GM12875 (cell line): ENCODE results near the gene INTS6.

Experiments used
- H3K4me3 ChIP-seq: one replicate; pipeline ENCODE4 v1.5.1; 2011; ENCODE audit warnings: low read depth, low read length, control low read depth
- CTCF ChIP-seq: IDR thresholded peaks from 2 replicates; pipeline ENCODE4 v1.5.1; 2011; ENCODE audit warnings: low read depth, mild to moderate bottlenecking, control low read depth, inconsistent platforms, low read length, moderate library complexity, borderline replicate concordance; ENCODE audit not compliant: insufficient read depth

Gene INTS6

GRCh38 chr13:51495316-51495715 lies 42.5 kb upstream of the INTS6 start:
- TF ChIP-seq CTCF: no peak
- no peak overlapping the region for H3K4me3 ChIP-seq

- no peak for TF ChIP-seq CTCF
- H3K4me3 ChIP-seq: no peak overlapping the region
Observed at GRCh38 chr13:51494156-51494555, 41.3 kb upstream of the INTS6 start.

GRCh38 chr13:51488212-51488611 lies 35.4 kb upstream of the INTS6 start:
- no peak overlapping the region for H3K4me3 ChIP-seq
- no peak for TF ChIP-seq CTCF

- TF ChIP-seq CTCF: no peak
- no peak overlapping the region for H3K4me3 ChIP-seq
Observed at GRCh38 chr13:51481656-51482055, 28.8 kb upstream of the INTS6 start.

- TF ChIP-seq CTCF: no peak
- no peak overlapping the region for H3K4me3 ChIP-seq
Observed at GRCh38 chr13:51479199-51479523, 26.3 kb upstream of the INTS6 start.

- H3K4me3 ChIP-seq: no peak overlapping the region
- no peak for TF ChIP-seq CTCF
Observed at GRCh38 chr13:51478418-51479198, 25.8 kb upstream of the INTS6 start.

- TF ChIP-seq CTCF: no peak
- no peak overlapping the region for H3K4me3 ChIP-seq
Observed at GRCh38 chr13:51477653-51478324, 25.0 kb upstream of the INTS6 start.
